Activated naive CD8-positive, alpha-beta T cell treated with anti-CD3 and anti-CD28 coated beads, Interleukin-2, amount 10 ng/mL, durations not matched to agents 7 days and 5 days (primary cell): ENCODE measurements around the gene GNL3L. TPM values are rescaled to one million over a fixed set of nuclear protein-coding genes. Genes with fewer than 3 reads are reported as not detected.
"Not testable (repeated sequence)": the region's sequence is repeated elsewhere in the genome, so short reads cannot be mapped to it uniquely, and the experiment has no call there.

ENCODE experiments used
- ATAC-seq: fragments of 150-1000 bp; cut with Tn5 transposase; one replicate; pipeline ENCODE4 v1.10.0; 2021; ENCODE audit warnings: low read depth, moderate library complexity
- POLR2A ChIA-PET: fragments of 350-600 bp; sonication (Branson Sonifier 250); formaldehyde crosslinking; loops from one replicate; lab custom pipeline; 2021; ENCODE audit warnings: antibody characterized with exemption; lab: Charles Lee
- DNase-seq: peaks from one replicate; pipeline ENCODE4 v3.0.0; 2021
- H3K27ac Mint-ChIP-seq: one replicate; pipeline ENCODE4 v1.8.0; 2022; ENCODE audit warnings: mild to moderate bottlenecking, mixed read lengths
- H3K27me3 Mint-ChIP-seq: one replicate; pipeline ENCODE4 v1.8.0; 2022; ENCODE audit warnings: mild to moderate bottlenecking, moderate library complexity, mixed read lengths
- H3K36me3 Mint-ChIP-seq: one replicate; pipeline ENCODE4 v1.8.0; 2021; ENCODE audit warnings: mild to moderate bottlenecking, mixed read lengths
- H3K4me1 Mint-ChIP-seq: one replicate; pipeline ENCODE4 v1.8.0; 2021; ENCODE audit warnings: mixed read lengths
- H3K4me3 Mint-ChIP-seq: one replicate; pipeline ENCODE4 v1.8.0; 2022; ENCODE audit warnings: mild to moderate bottlenecking, moderate library complexity, mixed read lengths
- H3K9me3 Mint-ChIP-seq: one replicate; pipeline ENCODE4 v1.8.0; 2021; ENCODE audit warnings: mixed read lengths
- total RNA-seq, 2 experiments: library from RNA; stranded (reverse); gene quantifications; one replicate each; pipeline ENCODE4 v1.2.3, GENCODE V29; 2021

The GNL3L gene
- 10 to 100 TPM; 43.7 to 44.5 TPM for total RNA-seq

- peaks cover 20% of the 10 kb centered on the region for H3K36me3 Mint-ChIP-seq
- peaks cover 6% of the 10 kb centered on the region for H3K9me3 Mint-ChIP-seq
- POLR2A ChIA-PET = interaction anchor here (0.8 to 1.6 kb wide), 4 partner anchors 90 to 485 kb away, joined by 3 to 9 read pairs (median 4); partner anchors contain the start of genes APEX2, PHF8 and TSR2
- DNase-seq = peak; percentile 80
- no peaks in the 10 kb centered on the region for H3K27me3 Mint-ChIP-seq
- H3K27ac Mint-ChIP-seq = peak within 1 kb of the TSS; percentile 96
- peak; percentile 83 for ATAC-seq
- peak within 1 kb of the TSS; percentile 93 for H3K4me3 Mint-ChIP-seq
- peaks cover 21% of the 10 kb centered on the region for H3K4me1 Mint-ChIP-seq
Measured at GRCh38 chrX:54529552-54530356, at the start of gene GNL3L. Gene GNL3L (plus strand): TSS chrX:54530219. CDS start chrX:54532567, 2,348 bp downstream.

DNA sequence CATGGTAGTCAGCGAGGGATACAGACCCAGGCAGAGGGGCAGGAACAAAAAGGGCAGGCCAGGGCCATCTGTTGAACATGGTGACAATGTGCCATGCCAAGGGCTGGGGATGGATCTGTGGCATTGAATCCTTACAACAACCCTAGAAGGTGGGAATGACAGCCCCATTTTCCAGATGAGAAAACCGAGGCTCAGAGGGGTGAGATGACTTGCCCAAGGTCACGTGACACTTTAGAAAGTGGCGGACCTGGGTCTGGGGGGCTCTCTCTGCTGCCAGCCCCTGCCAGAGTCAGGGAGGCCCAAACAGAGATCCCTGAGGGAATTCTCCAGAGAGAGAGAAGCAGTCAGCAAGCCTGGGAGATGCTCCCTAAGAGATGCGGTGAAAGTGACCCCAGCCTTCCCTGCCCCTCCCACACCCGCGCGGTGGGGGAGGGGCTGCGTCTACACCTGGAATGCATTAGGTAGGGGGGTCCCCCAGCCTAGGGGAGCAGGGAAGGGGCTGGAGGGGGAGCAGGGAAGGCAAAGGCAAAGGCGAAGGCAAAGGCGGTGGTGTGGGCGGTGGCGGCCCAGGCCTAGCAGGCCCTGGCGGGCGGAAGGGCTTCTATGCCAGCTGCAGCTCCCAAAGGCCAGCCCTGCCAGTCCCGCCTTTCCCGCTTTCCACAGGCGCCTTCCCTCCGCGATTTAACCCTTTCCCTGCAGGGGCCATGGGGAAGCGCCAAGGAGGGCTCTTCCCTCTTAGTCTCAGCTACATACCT, 47.0 kb upstream of the GNL3L start:
- Mint-ChIP-seq H3K4me1 (no peaks in the 10 kb centered on the region), H3K4me3 (no peak overlapping the region), H3K36me3 (no peaks in the 10 kb centered on the region), H3K27me3 (no peaks in the 10 kb centered on the region), H3K9me3 (no peaks in the 10 kb centered on the region), H3K27ac (no peak overlapping the region)
- ATAC-seq (no peak), DNase-seq (no peak)
- POLR2A ChIA-PET = no interaction called here

- ATAC-seq (no peak), DNase-seq (no peak)
- Mint-ChIP-seq H3K9me3 (no peaks in the 10 kb centered on the region), H3K27me3 (no peaks in the 10 kb centered on the region), H3K4me1 (no peaks in the 10 kb centered on the region), H3K36me3 (no peaks in the 10 kb centered on the region), H3K27ac (no peak overlapping the region), H3K4me3 (no peak overlapping the region)
- POLR2A ChIA-PET = no interaction called here
Measured at GRCh38 chrX:54483946-54484345, 46.1 kb upstream of the GNL3L start.

DNA sequence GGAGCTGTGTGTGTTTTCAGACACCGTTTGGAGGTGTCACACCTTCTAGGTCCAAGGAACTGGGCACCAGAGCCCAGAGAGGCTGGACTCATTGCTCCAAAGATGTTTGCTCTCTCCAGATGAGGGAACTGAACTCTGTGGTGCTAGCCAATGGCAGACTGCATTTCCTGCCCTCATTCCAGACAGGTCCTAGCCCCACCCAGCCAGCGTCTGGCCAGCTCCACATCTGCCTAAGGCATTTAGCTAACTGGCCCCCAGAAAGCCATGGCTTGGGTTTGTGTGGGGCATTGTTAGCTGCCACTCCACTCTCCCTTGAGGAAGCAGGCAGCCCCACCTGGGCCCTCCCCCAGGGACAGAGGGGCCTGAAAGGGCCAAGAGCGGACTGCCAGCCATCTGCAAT, 45.4 kb upstream of the GNL3L start:
- POLR2A ChIA-PET = no interaction called here
- Mint-ChIP-seq H3K27me3 (no peaks in the 10 kb centered on the region), H3K4me1 (no peaks in the 10 kb centered on the region), H3K9me3 (no peaks in the 10 kb centered on the region), H3K36me3 (no peaks in the 10 kb centered on the region), H3K27ac (no peak overlapping the region), H3K4me3 (no peak overlapping the region)
- ATAC-seq (no peak), DNase-seq (no peak)

- H3K27ac Mint-ChIP-seq, H3K36me3 Mint-ChIP-seq, POLR2A ChIA-PET, H3K9me3 Mint-ChIP-seq, H3K4me1 Mint-ChIP-seq, ATAC-seq, DNase-seq, H3K4me3 Mint-ChIP-seq: not testable (repeated sequence)
- peaks cover 17% of the 10 kb centered on the region for H3K27me3 Mint-ChIP-seq
Measured at GRCh38 chrX:54489819-54490218, 40.2 kb upstream of the GNL3L start.

GRCh38 chrX:54492340-54492739, 37.7 kb upstream of the GNL3L start:
- DNase-seq (no peak), ATAC-seq (no peak)
- Mint-ChIP-seq H3K4me3 (no peak overlapping the region), H3K27me3 (peaks cover 26% of the 10 kb centered on the region), H3K9me3 (no peaks in the 10 kb centered on the region), H3K36me3 (no peaks in the 10 kb centered on the region), H3K4me1 (peaks cover 3% of the 10 kb centered on the region), H3K27ac (no peak overlapping the region)
- POLR2A ChIA-PET = no interaction called here

DNA sequence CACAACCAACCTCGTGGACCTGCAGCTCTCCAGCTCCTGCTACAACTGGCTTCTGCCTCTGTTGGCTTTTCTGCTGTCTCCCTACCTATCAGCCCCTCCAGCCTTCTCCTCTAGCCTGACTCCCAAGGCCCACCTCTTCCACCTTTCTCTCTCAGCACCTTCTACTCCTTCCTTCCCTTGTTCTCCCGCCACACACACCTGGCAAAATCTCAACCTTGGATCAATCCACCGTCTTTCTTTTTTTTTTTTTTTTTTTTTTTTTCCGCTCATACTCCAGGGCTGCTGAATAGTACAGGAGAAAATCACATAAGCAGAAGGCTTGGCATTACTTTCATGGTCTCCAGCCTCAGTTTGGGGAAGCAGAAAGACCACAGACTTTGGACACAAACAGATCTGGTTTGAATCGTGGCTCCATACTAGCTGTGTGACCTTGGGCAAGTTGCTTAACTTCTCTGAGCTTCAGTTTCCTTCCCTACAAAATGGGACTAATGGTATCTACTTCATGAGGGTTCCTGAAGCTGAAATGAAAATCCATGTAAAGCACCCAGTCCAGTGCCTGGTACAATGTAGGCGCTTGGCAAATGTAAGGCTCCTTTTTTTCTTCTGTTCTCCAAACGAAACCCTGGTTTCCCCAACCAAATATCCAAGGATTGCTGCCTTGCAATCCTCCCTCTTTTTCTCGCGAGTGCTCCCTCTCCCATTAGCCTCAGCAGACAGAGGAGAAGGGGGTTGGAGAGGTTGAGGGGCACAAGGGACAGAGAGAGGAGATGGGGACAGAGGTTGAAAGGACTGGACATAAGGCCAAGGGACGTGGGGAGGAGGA, 35.6 kb upstream of the GNL3L start:
- ATAC-seq = no peak
- H3K36me3 Mint-ChIP-seq = no peaks in the 10 kb centered on the region

DNA sequence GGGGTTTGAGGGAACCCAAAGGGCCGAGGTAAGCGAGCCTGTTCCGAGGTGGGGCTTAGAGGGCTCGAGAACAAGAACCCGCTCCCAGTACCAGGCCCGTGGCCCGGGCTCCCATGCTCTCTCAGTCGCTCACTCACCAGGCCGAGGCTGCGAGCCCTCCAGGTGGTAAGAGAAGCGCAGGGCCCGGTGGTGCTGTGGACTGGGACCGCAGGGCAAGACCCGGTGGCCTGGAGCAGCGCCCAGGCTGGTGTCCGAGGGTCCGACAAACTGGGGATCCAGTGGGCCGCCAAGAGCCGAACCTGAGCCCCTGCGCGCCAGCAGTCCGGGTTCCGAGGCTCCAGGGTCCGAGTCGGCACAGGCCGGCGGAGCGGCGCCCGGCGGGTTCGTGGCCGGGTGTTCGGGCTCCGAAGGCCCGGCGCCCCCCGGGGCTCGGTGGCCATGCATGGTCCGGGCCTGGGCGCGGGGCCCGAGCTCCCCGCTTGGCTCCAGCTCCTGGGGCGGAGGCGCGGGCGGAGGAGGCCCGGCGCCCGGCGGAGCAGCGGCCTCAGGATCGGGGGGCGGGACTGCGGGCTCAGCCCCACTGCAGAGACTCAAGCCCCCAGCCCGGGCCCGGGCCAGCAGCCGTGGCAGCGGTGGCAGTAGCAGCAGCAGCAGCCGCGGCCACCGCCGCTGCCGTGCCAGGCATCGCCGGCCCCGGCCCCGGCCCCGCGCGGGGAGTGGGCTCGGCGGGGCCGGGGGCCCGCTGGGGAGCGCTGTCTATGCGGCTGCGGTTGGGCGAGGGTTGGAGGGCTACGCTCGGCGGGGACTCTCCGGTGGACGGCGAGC, 34.8 kb upstream of the GNL3L start:
- Mint-ChIP-seq H3K4me3 (peak overlapping the region; percentile 56), H3K36me3 (no peaks in the 10 kb centered on the region), H3K4me1 (peaks cover 3% of the 10 kb centered on the region), H3K27ac (no peak overlapping the region), H3K27me3 (peaks cover 32% of the 10 kb centered on the region), H3K9me3 (no peaks in the 10 kb centered on the region)
- POLR2A ChIA-PET = no interaction called here
- no peak for ATAC-seq
- DNase-seq = peak; percentile 24

More for the DNA sequence above, 35.6 kb upstream of the GNL3L start:
- no peaks in the 10 kb centered on the region for H3K9me3 Mint-ChIP-seq
- H3K27me3 Mint-ChIP-seq = peaks cover 32% of the 10 kb centered on the region
- H3K27ac Mint-ChIP-seq = no peak overlapping the region
- POLR2A ChIA-PET = no interaction called here
- H3K4me1 Mint-ChIP-seq = peaks cover 3% of the 10 kb centered on the region
- H3K4me3 Mint-ChIP-seq = peak overlapping the region; percentile 60
- no peak for DNase-seq

- peak within 1 kb of the TSS; percentile 77 for H3K4me3 Mint-ChIP-seq
- no peaks in the 10 kb centered on the region for H3K9me3 Mint-ChIP-seq
- DNase-seq = peak; percentile 40
- H3K4me1 Mint-ChIP-seq = peaks cover 3% of the 10 kb centered on the region
- no peaks in the 10 kb centered on the region for H3K36me3 Mint-ChIP-seq
- POLR2A ChIA-PET = no interaction called here
- no peak for ATAC-seq
- H3K27me3 Mint-ChIP-seq = peaks cover 32% of the 10 kb centered on the region
- H3K27ac Mint-ChIP-seq = peak within 1 kb of the TSS; percentile 35
Measured at GRCh38 chrX:54495814-54496516, 34.1 kb upstream of the GNL3L start, which contains the start of gene FGD1. Gene FGD1 (minus strand): TSS chrX:54496234. CDS start chrX:54495432, 802 bp downstream.

DNA sequence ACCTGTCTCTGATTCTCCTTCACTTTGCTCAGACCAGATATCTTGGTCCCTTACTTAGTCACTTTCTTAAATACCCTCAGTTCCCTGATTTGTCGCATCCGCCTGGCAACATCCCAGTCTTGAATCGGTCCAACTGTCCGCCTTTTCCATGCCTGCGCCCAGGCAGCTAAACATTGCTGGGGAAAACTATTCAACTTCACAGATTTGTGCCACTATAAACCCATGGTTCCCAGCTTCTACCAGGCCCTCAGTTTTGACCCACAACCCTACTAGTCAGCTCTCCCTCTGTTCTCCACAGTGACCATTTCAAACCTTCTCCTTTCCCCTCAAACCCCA, 33.5 kb upstream of the GNL3L start:
- peak overlapping the region; percentile 77 for H3K4me3 Mint-ChIP-seq

GRCh38 chrX:54496936-54497335, 33.1 kb upstream of the GNL3L start:
- POLR2A ChIA-PET = no interaction called here
- H3K27me3 Mint-ChIP-seq = peaks cover 28% of the 10 kb centered on the region
- DNase-seq = no peak
- no peaks in the 10 kb centered on the region for H3K36me3 Mint-ChIP-seq
- H3K9me3 Mint-ChIP-seq = no peaks in the 10 kb centered on the region
- peak overlapping the region; percentile 77 for H3K4me3 Mint-ChIP-seq
- H3K4me1 Mint-ChIP-seq = peaks cover 3% of the 10 kb centered on the region
- no peak for ATAC-seq
- H3K27ac Mint-ChIP-seq = peak overlapping the region; percentile 35

More for the DNA sequence above, 33.5 kb upstream of the GNL3L start:
- peaks cover 30% of the 10 kb centered on the region for H3K27me3 Mint-ChIP-seq
- H3K27ac Mint-ChIP-seq = no peak overlapping the region
- ATAC-seq = no peak
- peaks cover 3% of the 10 kb centered on the region for H3K4me1 Mint-ChIP-seq
- no peaks in the 10 kb centered on the region for H3K36me3 Mint-ChIP-seq
- POLR2A ChIA-PET = no interaction called here
- H3K9me3 Mint-ChIP-seq = no peaks in the 10 kb centered on the region
- no peak for DNase-seq

- peaks cover 8% of the 10 kb centered on the region for H3K27me3 Mint-ChIP-seq
Measured at GRCh38 chrX:54509400-54509799, 20.6 kb upstream of the GNL3L start.

More at GRCh38 chrX:54509400-54509799, 20.6 kb upstream of the GNL3L start:
- H3K4me3 Mint-ChIP-seq = no peak overlapping the region
- H3K4me1 Mint-ChIP-seq = no peaks in the 10 kb centered on the region
- ATAC-seq (no peak), DNase-seq (no peak)
- H3K27ac Mint-ChIP-seq = no peak overlapping the region
- peaks cover 3% of the 10 kb centered on the region for H3K9me3 Mint-ChIP-seq
- peaks cover 1% of the 10 kb centered on the region for H3K36me3 Mint-ChIP-seq
- POLR2A ChIA-PET = no interaction called here
